Thoracic aorta (tissue), 2 donors: ENCODE measurements around the gene SMOC2. TPM values are rescaled to one million over a fixed set of nuclear protein-coding genes. Genes with fewer than 3 reads are reported as not detected.

Experiments used
- ATAC-seq: fragments of 150-250 bp; one replicate; pipeline ENCODE4 v1.8.0; 2017; ENCODE audit warnings: low read depth; ENCODE audit not compliant: insufficient number of reproducible peaks, low FRiP score
- DNase-seq: peaks from one replicate; pipeline ENCODE4 v3.0.0-alpha.2; 2020; ENCODE audit warnings: low spot score
- H3K27ac ChIP-seq, 2 donors: fragments of 200-600 bp; sonication (generic); 1 replicate in 1 of 2; 2 replicates in 1 of 2; pipeline ENCODE4 v1.5.1; 2016; ENCODE audit warnings: mild to moderate bottlenecking in 2 of 2, moderate library complexity in 2 of 2
- H3K27me3 ChIP-seq: fragments of 200-600 bp; sonication (generic); replicated peaks from 2 replicates; pipeline ENCODE4 v1.6.0; 2016; ENCODE audit warnings: mild to moderate bottlenecking; ENCODE audit not compliant: insufficient read depth
- H3K36me3 ChIP-seq: fragments of 200-600 bp; sonication (generic); one replicate; pipeline ENCODE4 v1.5.1; 2016
- H3K4me1 ChIP-seq, 2 donors: fragments of 200-600 bp; sonication (generic); 1 replicate in 1 of 2; 2 replicates in 1 of 2; pipeline versions ENCODE4 v1.5.1 to v1.6.0; 2016; ENCODE audit warnings: low read depth in 2 of 2, mild to moderate bottlenecking in 1 of 2; ENCODE audit not compliant: control insufficient read depth in 1 of 2
- H3K4me3 ChIP-seq: fragments of 200-600 bp; sonication (generic); 2 replicates; pipeline ENCODE4 v1.5.1; 2016; ENCODE audit warnings: mild to moderate bottlenecking
- H3K9me3 ChIP-seq: fragments of 200-600 bp; sonication (generic); 2 replicates; pipeline ENCODE4 v1.5.1; 2016
- total RNA-seq, 2 donors: library from RNA; depleted of rRNA; stranded (reverse); fragments of >200 nt; gene quantifications; one replicate each; pipeline versions ENCODE4 v1.1.0 to v1.2.3, GENCODE V29; 2016
- TF ChIP-seq, protein P1 (sequence below): fragments of 200-600 bp; sonication (generic); IDR thresholded peaks from one replicate; pipeline ENCODE4 v1.5.1; 2019; ENCODE audit warnings: antibody characterized with exemption

Gene SMOC2
- total RNA-seq, 2 donors from 2014 or later: 334 to 424 TPM

DNA sequence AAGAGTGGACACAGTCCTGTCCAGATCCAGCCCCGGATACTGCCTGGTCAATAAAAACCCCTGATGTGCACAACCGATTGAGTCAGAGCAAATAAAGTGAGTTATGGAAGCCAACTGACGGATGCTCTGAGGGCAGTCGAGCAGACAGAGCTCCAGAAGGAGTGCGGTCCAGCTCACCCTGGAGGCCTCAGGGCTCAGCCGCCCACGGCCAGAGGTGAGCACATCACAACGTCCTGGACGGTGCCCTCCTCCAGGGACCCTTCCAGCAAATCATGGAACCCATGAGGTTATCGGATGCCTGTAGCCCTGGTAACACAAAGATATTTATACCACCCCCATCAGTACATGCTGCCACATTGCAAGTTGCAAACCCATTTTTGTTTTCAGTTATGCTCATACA, 44.0 kb upstream of the SMOC2 start:
- Histone ChIP-seq H3K4me1 (peaks cover 0 to 12% of the 10 kb centered on the region in 2 donors), H3K36me3 (no peaks in the 10 kb centered on the region), H3K27me3 (no peaks in the 10 kb centered on the region), H3K9me3 (no peaks in the 10 kb centered on the region), H3K4me3 (no peak overlapping the region), H3K27ac (no peak overlapping the region)
- TF ChIP-seq, protein P1, sequence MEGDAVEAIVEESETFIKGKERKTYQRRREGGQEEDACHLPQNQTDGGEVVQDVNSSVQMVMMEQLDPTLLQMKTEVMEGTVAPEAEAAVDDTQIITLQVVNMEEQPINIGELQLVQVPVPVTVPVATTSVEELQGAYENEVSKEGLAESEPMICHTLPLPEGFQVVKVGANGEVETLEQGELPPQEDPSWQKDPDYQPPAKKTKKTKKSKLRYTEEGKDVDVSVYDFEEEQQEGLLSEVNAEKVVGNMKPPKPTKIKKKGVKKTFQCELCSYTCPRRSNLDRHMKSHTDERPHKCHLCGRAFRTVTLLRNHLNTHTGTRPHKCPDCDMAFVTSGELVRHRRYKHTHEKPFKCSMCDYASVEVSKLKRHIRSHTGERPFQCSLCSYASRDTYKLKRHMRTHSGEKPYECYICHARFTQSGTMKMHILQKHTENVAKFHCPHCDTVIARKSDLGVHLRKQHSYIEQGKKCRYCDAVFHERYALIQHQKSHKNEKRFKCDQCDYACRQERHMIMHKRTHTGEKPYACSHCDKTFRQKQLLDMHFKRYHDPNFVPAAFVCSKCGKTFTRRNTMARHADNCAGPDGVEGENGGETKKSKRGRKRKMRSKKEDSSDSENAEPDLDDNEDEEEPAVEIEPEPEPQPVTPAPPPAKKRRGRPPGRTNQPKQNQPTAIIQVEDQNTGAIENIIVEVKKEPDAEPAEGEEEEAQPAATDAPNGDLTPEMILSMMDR: no peak
- no peak for ATAC-seq
- no peak for DNase-seq

DNA sequence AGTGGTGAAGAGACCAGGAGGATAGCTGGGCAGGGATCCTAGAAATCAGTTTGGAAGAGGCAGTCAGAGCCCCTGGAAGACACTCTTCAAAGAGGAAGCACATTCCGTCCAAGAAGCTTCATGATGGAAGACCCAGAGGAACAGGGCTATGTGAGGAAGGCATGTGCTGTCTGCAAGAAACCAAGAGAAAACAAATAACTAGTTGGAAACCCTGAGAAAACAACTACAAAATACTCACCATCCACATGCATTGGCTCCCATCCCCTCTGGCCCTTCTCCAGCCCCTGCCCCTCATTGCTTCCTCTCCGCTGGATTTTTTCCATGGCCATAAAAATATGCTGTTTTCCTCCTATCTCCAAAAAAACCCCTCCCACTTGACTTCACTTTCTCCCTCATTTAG, 40.9 kb upstream of the SMOC2 start:
- Histone ChIP-seq H3K9me3 (no peaks in the 10 kb centered on the region), H3K4me1 (no peaks in the 10 kb centered on the region), H3K36me3 (no peaks in the 10 kb centered on the region), H3K4me3 (no peak overlapping the region), H3K27me3 (no peaks in the 10 kb centered on the region), H3K27ac (no peak overlapping the region)
- ATAC-seq (no peak), DNase-seq (no peak)
- TF ChIP-seq, protein P1: no peak

DNA sequence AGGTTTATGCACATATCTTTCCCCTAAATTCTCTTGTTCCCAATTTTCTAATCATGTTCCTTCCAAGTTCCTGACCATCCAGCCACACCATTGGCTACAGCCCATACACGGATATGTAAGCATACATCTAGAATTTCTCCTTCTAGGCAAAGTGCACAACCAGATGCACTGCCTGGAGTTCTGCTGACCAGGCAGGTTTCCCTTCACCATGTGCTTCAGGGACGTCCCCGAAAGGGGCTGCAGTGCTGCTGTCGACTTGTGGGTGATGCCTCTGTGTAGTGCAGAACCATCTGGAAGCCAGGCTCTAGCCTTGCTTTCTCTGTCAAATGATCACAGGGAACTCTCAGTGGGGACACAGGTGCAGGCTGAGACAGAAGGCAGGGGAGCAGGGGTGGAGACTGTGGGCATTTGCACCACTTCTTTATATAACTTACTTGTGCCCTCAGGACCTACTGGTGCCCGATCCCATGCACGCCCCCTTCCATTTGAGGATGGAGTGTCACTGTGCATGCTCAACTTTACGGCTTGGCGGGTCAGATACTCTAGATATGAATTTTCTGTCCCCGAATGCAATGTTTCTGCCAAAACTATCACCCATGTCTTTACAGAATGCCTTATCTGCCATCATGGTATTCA, 37.5 kb upstream of the SMOC2 start:
- TF ChIP-seq, protein P1: no peak
- ATAC-seq (no peak), DNase-seq (no peak)
- Histone ChIP-seq H3K4me1 (no peaks in the 10 kb centered on the region), H3K27ac (no peak overlapping the region), H3K36me3 (no peaks in the 10 kb centered on the region), H3K4me3 (no peak overlapping the region), H3K27me3 (no peaks in the 10 kb centered on the region), H3K9me3 (no peaks in the 10 kb centered on the region)

DNA sequence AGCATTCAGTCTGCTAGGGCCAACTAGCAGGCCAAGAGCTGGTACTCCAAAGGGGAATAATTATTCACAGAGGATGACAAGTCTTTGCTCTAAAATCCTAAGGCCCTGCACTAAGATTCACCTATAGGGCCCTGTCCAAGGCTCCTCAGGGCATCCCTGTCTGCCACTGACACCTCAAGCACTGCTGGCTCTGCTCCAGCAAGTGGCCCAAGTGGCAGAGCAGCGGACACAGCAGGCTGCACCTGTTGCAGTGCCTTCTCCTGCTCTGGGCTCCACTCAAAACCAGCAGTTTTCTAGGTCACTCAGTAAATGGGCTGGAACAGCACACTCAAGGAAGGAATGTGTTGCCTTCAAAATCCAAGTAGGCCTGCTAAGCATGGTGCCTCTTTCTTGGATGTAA, 36.4 kb upstream of the SMOC2 start:
- Histone ChIP-seq H3K27me3 (no peaks in the 10 kb centered on the region), H3K4me3 (no peak overlapping the region), H3K36me3 (no peaks in the 10 kb centered on the region), H3K27ac (no peak overlapping the region), H3K4me1 (no peaks in the 10 kb centered on the region), H3K9me3 (no peaks in the 10 kb centered on the region)
- no peak for ATAC-seq
- DNase-seq: no peak
- TF ChIP-seq, protein P1: no peak

DNA sequence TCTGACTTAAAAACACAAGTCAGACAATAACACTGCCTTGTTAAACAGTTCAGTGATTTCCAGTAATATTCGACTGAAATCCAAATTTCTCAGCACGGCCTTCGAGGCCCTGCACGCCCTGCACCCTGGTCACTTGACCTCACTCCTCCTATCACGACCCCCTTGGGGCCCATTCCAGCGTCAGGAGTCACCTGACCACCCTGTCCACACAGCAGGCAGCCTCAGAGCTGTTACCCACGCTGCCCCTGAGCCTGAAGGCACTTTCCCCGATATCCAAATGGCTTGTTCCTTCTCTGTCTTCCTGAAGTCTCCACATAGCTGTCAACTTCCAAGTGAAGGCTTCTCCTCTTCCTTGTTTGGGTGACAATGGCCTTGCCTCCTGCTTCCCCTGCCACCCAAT, 33.1 kb upstream of the SMOC2 start:
- H3K27ac ChIP-seq: no peak overlapping the region
- H3K9me3 ChIP-seq: no peaks in the 10 kb centered on the region
- H3K4me3 ChIP-seq: no peak overlapping the region
- H3K27me3 ChIP-seq: no peaks in the 10 kb centered on the region
- DNase-seq (no peak), ATAC-seq (no peak)
- H3K36me3 ChIP-seq: no peaks in the 10 kb centered on the region
- peaks cover 0 to 9% of the 10 kb centered on the region in 2 donors for H3K4me1 ChIP-seq
- TF ChIP-seq, protein P1: no peak
